KMS-11 (cell line): Measurements from ENCODE around the gene PKHD1.

ENCODE experiments used
- H2AFZ ChIP-seq: fragments of 200-600 bp; sonication (generic); 2 replicates; pipeline ENCODE4 v1.6.1; 2016; ENCODE audit warnings: antibody characterized with exemption, mixed run types, low read depth
- H3K27ac ChIP-seq: fragments of 200-600 bp; sonication (generic); 2 replicates; pipeline ENCODE4 v1.6.1; 2016; ENCODE audit warnings: mild to moderate bottlenecking, mixed run types
- H3K27me3 ChIP-seq: fragments of 200-600 bp; sonication (generic); 2 replicates; pipeline ENCODE4 v1.6.1; 2017; ENCODE audit warnings: mild to moderate bottlenecking, low read depth, mixed run types, moderate library complexity; ENCODE audit not compliant: insufficient read depth
- H3K36me3 ChIP-seq: fragments of 200-600 bp; sonication (generic); 2 replicates; pipeline ENCODE4 v1.6.1; 2017; ENCODE audit warnings: mild to moderate bottlenecking, mixed run types; ENCODE audit not compliant: insufficient read depth
- H3K4me1 ChIP-seq: fragments of 200-600 bp; sonication (generic); 2 replicates; pipeline ENCODE4 v1.6.1; 2016; ENCODE audit warnings: mild to moderate bottlenecking, low read depth, mixed run types; ENCODE audit not compliant: poor library complexity, severe bottlenecking
- H3K4me2 ChIP-seq: fragments of 200-600 bp; sonication (generic); 2 replicates; pipeline ENCODE4 v1.7.0; 2016; ENCODE audit warnings: mild to moderate bottlenecking, mixed run types
- H3K4me3 ChIP-seq: fragments of 200-600 bp; sonication (generic); IDR thresholded peaks from 2 replicates; pipeline ENCODE4 v1.6.1; 2017; ENCODE audit warnings: low read depth, low read length, mixed read lengths; ENCODE audit not compliant: insufficient read depth
- H3K79me2 ChIP-seq: fragments of 200-600 bp; sonication (generic); 2 replicates; pipeline ENCODE4 v1.6.1; 2016; ENCODE audit warnings: low read depth, mixed run types; ENCODE audit not compliant: insufficient read depth
- H3K9ac ChIP-seq: fragments of 200-600 bp; sonication (generic); 2 replicates; pipeline ENCODE4 v1.6.1; 2016; ENCODE audit warnings: mild to moderate bottlenecking, mixed run types
- H4K20me1 ChIP-seq: fragments of 200-600 bp; sonication (generic); 2 replicates; pipeline ENCODE4 v1.6.1; 2016; ENCODE audit warnings: mild to moderate bottlenecking, mixed run types; ENCODE audit not compliant: insufficient read depth
- TF ChIP-seq, protein P1 (sequence below): fragments of 200-600 bp; sonication (generic); conservative IDR thresholded peaks from 2 replicates; pipeline ENCODE4 v1.6.1; 2017; ENCODE audit warnings: low read depth, mild to moderate bottlenecking, antibody characterized with exemption, low read length, moderate library complexity, mixed read lengths

Gene PKHD1

DNA sequence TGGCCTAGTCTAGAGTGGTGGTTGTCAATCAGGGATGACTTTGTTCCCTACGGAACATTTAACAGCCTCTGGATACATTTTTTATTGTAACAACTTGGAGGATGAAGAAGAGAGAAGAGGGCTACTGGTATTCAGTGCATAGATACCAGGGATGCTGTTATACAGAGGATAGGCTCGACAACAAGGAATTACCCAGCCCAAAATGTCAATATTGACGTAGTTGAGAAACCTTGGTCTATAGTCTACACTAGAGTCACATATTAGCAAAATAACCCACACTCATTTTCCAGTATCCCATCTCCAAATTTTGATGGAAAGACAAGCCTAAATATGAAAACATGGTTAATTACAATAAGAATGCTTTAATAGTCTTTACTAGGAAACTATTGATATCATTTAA is 195.1 kb downstream of the PKHD1 start:
- H3K36me3 ChIP-seq = no peaks in the 10 kb centered on the region
- no peaks in the 10 kb centered on the region for H3K27me3 ChIP-seq
- H3K4me2 ChIP-seq = no peak overlapping the region
- H3K4me3 ChIP-seq = no peak overlapping the region
- H3K79me2 ChIP-seq = no peaks in the 10 kb centered on the region
- no peaks in the 10 kb centered on the region for H3K4me1 ChIP-seq
- TF ChIP-seq, protein P1, sequence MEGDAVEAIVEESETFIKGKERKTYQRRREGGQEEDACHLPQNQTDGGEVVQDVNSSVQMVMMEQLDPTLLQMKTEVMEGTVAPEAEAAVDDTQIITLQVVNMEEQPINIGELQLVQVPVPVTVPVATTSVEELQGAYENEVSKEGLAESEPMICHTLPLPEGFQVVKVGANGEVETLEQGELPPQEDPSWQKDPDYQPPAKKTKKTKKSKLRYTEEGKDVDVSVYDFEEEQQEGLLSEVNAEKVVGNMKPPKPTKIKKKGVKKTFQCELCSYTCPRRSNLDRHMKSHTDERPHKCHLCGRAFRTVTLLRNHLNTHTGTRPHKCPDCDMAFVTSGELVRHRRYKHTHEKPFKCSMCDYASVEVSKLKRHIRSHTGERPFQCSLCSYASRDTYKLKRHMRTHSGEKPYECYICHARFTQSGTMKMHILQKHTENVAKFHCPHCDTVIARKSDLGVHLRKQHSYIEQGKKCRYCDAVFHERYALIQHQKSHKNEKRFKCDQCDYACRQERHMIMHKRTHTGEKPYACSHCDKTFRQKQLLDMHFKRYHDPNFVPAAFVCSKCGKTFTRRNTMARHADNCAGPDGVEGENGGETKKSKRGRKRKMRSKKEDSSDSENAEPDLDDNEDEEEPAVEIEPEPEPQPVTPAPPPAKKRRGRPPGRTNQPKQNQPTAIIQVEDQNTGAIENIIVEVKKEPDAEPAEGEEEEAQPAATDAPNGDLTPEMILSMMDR = no peak
- H3K9ac ChIP-seq = no peak overlapping the region
- H2AFZ ChIP-seq = no peak overlapping the region
- H3K27ac ChIP-seq = no peak overlapping the region
- no peaks in the 10 kb centered on the region for H4K20me1 ChIP-seq

DNA sequence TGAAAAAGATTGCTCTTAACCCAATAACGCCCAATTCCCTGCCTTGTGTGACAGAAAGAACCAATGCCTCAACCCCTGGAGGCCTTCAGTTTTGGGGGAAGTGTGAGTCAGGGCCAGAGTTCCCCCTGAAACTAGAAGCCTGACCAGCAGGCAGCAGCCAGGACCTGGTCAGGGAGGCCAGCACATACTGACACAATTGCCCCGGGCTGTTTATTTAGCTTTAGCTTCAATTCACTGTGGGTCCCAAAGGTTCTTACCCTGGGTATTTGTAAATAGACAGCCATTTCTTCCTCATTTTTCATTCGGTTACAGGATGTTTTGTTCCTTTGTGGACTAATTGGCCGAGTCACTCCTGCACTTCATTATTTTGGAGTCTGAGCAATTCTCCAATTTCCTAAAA is 195.6 kb downstream of the PKHD1 start:
- Histone ChIP-seq H3K79me2 (no peaks in the 10 kb centered on the region), H3K4me3 (no peak overlapping the region), H3K27me3 (no peaks in the 10 kb centered on the region), H3K4me2 (no peak overlapping the region), H2AFZ (no peak overlapping the region), H3K4me1 (no peaks in the 10 kb centered on the region), H3K9ac (no peak overlapping the region), H3K27ac (no peak overlapping the region), H4K20me1 (no peaks in the 10 kb centered on the region), H3K36me3 (no peaks in the 10 kb centered on the region)
- TF ChIP-seq, protein P1 = no peak

DNA sequence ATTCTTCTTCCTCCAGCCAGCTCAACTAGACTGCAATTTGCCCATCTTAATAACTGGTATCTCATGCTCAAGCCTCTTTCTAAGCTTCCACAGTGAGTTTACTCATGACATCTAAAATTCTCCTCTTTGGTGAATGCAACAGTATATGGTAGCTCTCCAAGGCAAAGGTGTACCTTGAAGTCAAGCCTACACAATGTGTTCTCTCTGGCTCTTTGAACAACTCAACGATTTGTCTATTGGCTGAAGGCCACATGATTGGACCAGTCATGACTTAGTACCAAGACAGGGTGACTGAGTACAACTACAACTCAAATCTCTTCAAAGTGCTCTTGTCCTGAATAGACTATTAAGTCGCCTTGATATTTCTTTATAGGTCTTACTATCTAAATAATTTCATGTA is 199.6 kb downstream of the PKHD1 start:
- H4K20me1 ChIP-seq = no peaks in the 10 kb centered on the region
- H3K27ac ChIP-seq = no peak overlapping the region
- H3K79me2 ChIP-seq = no peaks in the 10 kb centered on the region
- no peak overlapping the region for H2AFZ ChIP-seq
- TF ChIP-seq, protein P1 = no peak
- H3K4me1 ChIP-seq = no peaks in the 10 kb centered on the region
- H3K36me3 ChIP-seq = no peaks in the 10 kb centered on the region
- no peak overlapping the region for H3K4me2 ChIP-seq
- no peaks in the 10 kb centered on the region for H3K27me3 ChIP-seq
- no peak overlapping the region for H3K4me3 ChIP-seq
- H3K9ac ChIP-seq = no peak overlapping the region

DNA sequence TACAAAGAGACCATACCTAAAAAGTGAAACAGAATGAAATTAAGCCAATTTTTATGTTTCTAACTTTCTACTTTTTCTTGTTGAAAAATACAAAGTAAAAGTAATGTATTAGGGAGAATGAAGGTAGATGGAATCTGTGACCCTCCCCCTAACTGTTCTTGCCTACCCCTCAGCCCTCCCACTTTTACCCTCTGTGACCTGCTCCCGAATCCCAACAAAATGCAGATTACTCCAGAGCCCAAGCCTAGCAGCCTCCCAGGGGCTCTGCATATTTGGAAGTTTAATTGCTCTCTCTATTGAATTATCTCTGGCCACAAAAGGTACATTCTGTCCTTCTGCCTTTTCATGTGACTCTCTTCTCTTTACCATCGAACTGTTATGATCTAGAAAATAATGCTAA is 201.5 kb downstream of the PKHD1 start:
- Histone ChIP-seq H3K27ac (no peak overlapping the region), H4K20me1 (no peaks in the 10 kb centered on the region), H3K9ac (no peak overlapping the region), H3K4me2 (no peak overlapping the region), H3K36me3 (no peaks in the 10 kb centered on the region), H3K4me3 (no peak overlapping the region), H3K79me2 (no peaks in the 10 kb centered on the region), H3K4me1 (no peaks in the 10 kb centered on the region), H3K27me3 (no peaks in the 10 kb centered on the region), H2AFZ (no peak overlapping the region)
- TF ChIP-seq, protein P1 = no peak
